Naive B cell (primary cell): Measurements from ENCODE around the gene FBXO5. TPM values are rescaled to one million over a fixed set of nuclear protein-coding genes. Genes with fewer than 3 reads are reported as not detected.
"Not testable (repeated sequence)": the region's sequence is repeated elsewhere in the genome, so short reads cannot be mapped to it uniquely, and the experiment has no call there.

Source experiments
- ATAC-seq, 2 donors: fragments of 150-1000 bp; cut with Tn5 transposase; 2 replicates each; pipeline ENCODE4 v1.10.0; 2021; ENCODE audit warnings: low read depth in 2 of 2, mild to moderate bottlenecking in 2 of 2, moderate library complexity in 2 of 2
- DNase-seq: peaks from one replicate; pipeline ENCODE4 v3.0.0; 2022
- H3K27ac Mint-ChIP-seq, 6 donors: one replicate each; pipeline ENCODE4 v1.8.0; 2020 to 2022; ENCODE audit warnings: mild to moderate bottlenecking in 6 of 6, mixed read lengths in 6 of 6, moderate library complexity in 5 of 6, inconsistent platforms in 2 of 6
- H3K27me3 Mint-ChIP-seq, 3 donors: one replicate each; pipeline ENCODE4 v1.8.0; 2021 to 2022; ENCODE audit warnings: mixed read lengths in 3 of 3, mild to moderate bottlenecking in 1 of 3
- H3K36me3 Mint-ChIP-seq, 2 donors: one replicate each; pipeline ENCODE4 v1.8.0; 2020 to 2022; ENCODE audit warnings: mixed read lengths in 2 of 2, inconsistent platforms in 1 of 2, mild to moderate bottlenecking in 1 of 2
- H3K4me1 Mint-ChIP-seq, 3 donors: one replicate each; pipeline ENCODE4 v1.8.0; 2020 to 2022; ENCODE audit warnings: mixed read lengths in 3 of 3, inconsistent platforms in 1 of 3, mild to moderate bottlenecking in 1 of 3, moderate library complexity in 1 of 3
- H3K4me3 Mint-ChIP-seq, 8 donors: one replicate each; pipeline ENCODE4 v1.8.0; 2020 to 2022; ENCODE audit warnings: mild to moderate bottlenecking in 8 of 8, mixed read lengths in 8 of 8, moderate library complexity in 8 of 8, inconsistent platforms in 2 of 8
- H3K9me3 Mint-ChIP-seq, 7 donors: one replicate each; pipeline ENCODE4 v1.8.0; 2020 to 2022; ENCODE audit warnings: mixed read lengths in 7 of 7, mild to moderate bottlenecking in 5 of 7, inconsistent platforms in 2 of 7, moderate library complexity in 1 of 7
- polyA plus RNA-seq, 6 donors: library from polyadenylated mRNA; unstranded; fragments of 300-500 nt; fragmentation: Illumina TruSeq; gene quantifications; one replicate each; pipeline ENCODE4 v1.2.3, GENCODE V29; 2021; ENCODE audit warnings: low read depth in 6 of 6

Gene FBXO5
- polyA plus RNA-seq, 6 donors from 2014 or later, result 6.9 to 12.6 (median 8.1) TPM

- peak overlapping the region in 1 of 6 donors; percentile 90 for H3K27ac Mint-ChIP-seq
- H3K9me3 Mint-ChIP-seq, result no peaks in the 10 kb centered on the region
- H3K27me3 Mint-ChIP-seq, result no peaks in the 10 kb centered on the region
- ATAC-seq (no peak), DNase-seq (no peak)
- H3K36me3 Mint-ChIP-seq, result peaks cover 0 to 6% of the 10 kb centered on the region in 2 donors
- peak overlapping the region; percentile 88 to 99 (median 98) for H3K4me3 Mint-ChIP-seq
- peaks cover 12 to 41% (median 34%) of the 10 kb centered on the region in 3 donors for H3K4me1 Mint-ChIP-seq
Measured at GRCh38 chr6:152981989-152982903, 595 bp downstream of the FBXO5 start.

GRCh38 chr6:152981219-152981618 lies 1.6 kb downstream of the FBXO5 start:
- H3K4me3 Mint-ChIP-seq, result peak overlapping the region in 3 of 8 donors; percentile 71 to 80 (median 71)
- H3K9me3 Mint-ChIP-seq, result no peaks in the 10 kb centered on the region
- H3K4me1 Mint-ChIP-seq, result peaks cover 14 to 43% (median 37%) of the 10 kb centered on the region in 3 donors
- H3K27ac Mint-ChIP-seq, result no peak overlapping the region
- peaks cover 0 to 6% of the 10 kb centered on the region in 2 donors for H3K36me3 Mint-ChIP-seq
- no peaks in the 10 kb centered on the region for H3K27me3 Mint-ChIP-seq
- no peak for ATAC-seq
- no peak for DNase-seq

- peaks cover 15 to 44% (median 37%) of the 10 kb centered on the region in 3 donors for H3K4me1 Mint-ChIP-seq
Measured at GRCh38 chr6:152980656-152981055, 2.2 kb downstream of the FBXO5 start.

DNA sequence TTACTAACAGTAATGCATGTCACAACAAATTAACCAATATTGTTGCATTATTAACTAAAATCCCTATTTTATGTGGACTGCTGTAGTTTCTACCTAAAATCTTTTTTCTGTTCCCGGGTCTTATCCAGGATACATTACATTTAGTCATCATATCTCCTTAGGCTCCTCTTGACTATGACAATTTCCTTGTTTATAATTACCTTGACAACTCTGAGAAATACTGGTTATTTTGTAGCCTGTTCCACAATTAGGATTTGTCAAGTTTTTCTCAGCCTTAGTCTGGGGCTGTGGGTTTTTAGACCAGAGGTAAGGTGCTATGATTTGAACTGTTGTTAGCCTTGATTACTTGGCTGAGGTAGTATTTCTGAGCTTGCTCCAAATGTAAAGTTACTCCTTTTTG lies 3.7 kb downstream of the FBXO5 start:
- H3K9me3 Mint-ChIP-seq, result no peaks in the 10 kb centered on the region
- H3K4me1 Mint-ChIP-seq, result peaks cover 17 to 43% (median 34%) of the 10 kb centered on the region in 3 donors
- ATAC-seq, result no peak
- no peak for DNase-seq
- no peaks in the 10 kb centered on the region for H3K27me3 Mint-ChIP-seq
- H3K27ac Mint-ChIP-seq, result no peak overlapping the region
- H3K36me3 Mint-ChIP-seq, result peaks cover 9 to 13% of the 10 kb centered on the region in 2 donors
- H3K4me3 Mint-ChIP-seq, result no peak overlapping the region

More at GRCh38 chr6:152980656-152981055, 2.2 kb downstream of the FBXO5 start:
- no peak overlapping the region for H3K27ac Mint-ChIP-seq
- no peaks in the 10 kb centered on the region for H3K27me3 Mint-ChIP-seq
- ATAC-seq, result no peak
- no peak for DNase-seq
- H3K9me3 Mint-ChIP-seq, result no peaks in the 10 kb centered on the region
- peak overlapping the region in 2 of 8 donors; percentile 0 to 71 for H3K4me3 Mint-ChIP-seq
- peaks cover 0 to 6% of the 10 kb centered on the region in 2 donors for H3K36me3 Mint-ChIP-seq

- peaks cover 17 to 36% (median 33%) of the 10 kb centered on the region in 3 donors for H3K4me1 Mint-ChIP-seq
- no peaks in the 10 kb centered on the region for H3K27me3 Mint-ChIP-seq
- DNase-seq, result no peak
- H3K36me3 Mint-ChIP-seq, result peaks cover 9 to 16% of the 10 kb centered on the region in 2 donors
- no peak for ATAC-seq
- H3K27ac Mint-ChIP-seq, result no peak overlapping the region
- no peak overlapping the region for H3K4me3 Mint-ChIP-seq
- H3K9me3 Mint-ChIP-seq, result no peaks in the 10 kb centered on the region
Measured at GRCh38 chr6:152978058-152978457, 4.8 kb downstream of the FBXO5 start.

DNA sequence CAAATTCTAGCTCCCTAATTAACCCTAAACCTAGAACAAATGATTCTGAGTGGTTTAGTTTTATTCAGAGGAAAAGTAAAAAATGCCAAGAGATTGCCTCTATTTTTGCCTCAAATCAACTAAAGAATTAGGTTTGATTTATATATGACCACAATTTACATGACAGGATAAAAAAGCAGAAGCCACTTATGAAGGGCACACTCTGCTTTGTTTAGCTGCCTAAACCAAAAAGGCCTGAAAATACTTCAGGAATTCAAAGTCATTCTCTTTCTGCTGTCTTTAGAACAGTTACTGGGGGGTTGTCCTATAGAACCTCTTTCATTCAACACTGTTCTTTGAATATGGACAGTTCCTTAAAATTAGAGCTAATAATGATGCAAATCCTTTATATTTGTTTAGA lies 5.3 kb downstream of the FBXO5 start:
- Mint-ChIP-seq H3K4me3 (no peak overlapping the region), H3K4me1 (peaks cover 17 to 36% (median 31%) of the 10 kb centered on the region in 3 donors), H3K36me3 (peaks cover 9 to 21% of the 10 kb centered on the region in 2 donors), H3K27me3 (no peaks in the 10 kb centered on the region), H3K27ac (no peak overlapping the region), H3K9me3 (no peaks in the 10 kb centered on the region)
- DNase-seq (no peak), ATAC-seq (no peak)

GRCh38 chr6:152976749-152977148 lies 6.1 kb downstream of the FBXO5 start:
- ATAC-seq, result no peak
- peaks cover 17 to 31% (median 26%) of the 10 kb centered on the region in 3 donors for H3K4me1 Mint-ChIP-seq
- DNase-seq, result no peak
- peaks cover 9 to 26% of the 10 kb centered on the region in 2 donors for H3K36me3 Mint-ChIP-seq
- no peak overlapping the region for H3K4me3 Mint-ChIP-seq
- no peaks in the 10 kb centered on the region for H3K27me3 Mint-ChIP-seq
- H3K27ac Mint-ChIP-seq, result peak overlapping the region in 1 of 6 donors; percentile 7
- no peaks in the 10 kb centered on the region for H3K9me3 Mint-ChIP-seq

GRCh38 chr6:152975204-152975915 lies 7.5 kb downstream of the FBXO5 start:
- no peak overlapping the region for H3K27ac Mint-ChIP-seq
- peak overlapping the region in 1 of 8 donors; percentile 62 for H3K4me3 Mint-ChIP-seq
- no peaks in the 10 kb centered on the region for H3K9me3 Mint-ChIP-seq
- peaks cover 17 to 30% of the 10 kb centered on the region in 2 donors for H3K36me3 Mint-ChIP-seq
- no peak for DNase-seq
- no peak for ATAC-seq
- peaks cover 17 to 22% (median 18%) of the 10 kb centered on the region in 3 donors for H3K4me1 Mint-ChIP-seq
- no peaks in the 10 kb centered on the region for H3K27me3 Mint-ChIP-seq

DNA sequence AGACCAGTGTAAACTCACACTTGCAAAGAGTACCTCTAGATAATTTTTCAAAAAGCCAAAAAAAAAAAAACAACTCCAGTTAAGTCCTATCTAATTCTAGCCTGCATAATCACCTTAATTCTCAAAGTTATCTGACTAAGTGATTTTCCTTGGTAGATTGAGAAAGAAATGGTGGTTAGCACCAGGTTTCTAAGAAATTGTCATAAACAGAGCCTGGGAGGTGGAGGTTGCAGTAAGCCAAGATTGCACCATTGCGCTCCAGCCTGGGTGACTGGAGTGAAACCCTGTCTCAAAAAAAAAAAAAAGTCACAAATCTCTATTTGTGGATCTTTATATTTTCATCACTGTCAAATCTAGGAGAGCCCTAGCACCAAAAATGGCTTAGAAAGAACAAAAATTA lies 8.9 kb downstream of the FBXO5 start:
- no peaks in the 10 kb centered on the region for H3K27me3 Mint-ChIP-seq
- H3K27ac Mint-ChIP-seq, result no peak overlapping the region
- H3K4me3 Mint-ChIP-seq, result no peak overlapping the region
- ATAC-seq (no peak), DNase-seq (no peak)
- peaks cover 25 to 45% of the 10 kb centered on the region in 2 donors for H3K36me3 Mint-ChIP-seq
- peaks cover 0 to 11% (median 7%) of the 10 kb centered on the region in 7 donors for H3K9me3 Mint-ChIP-seq
- peaks cover 13 to 17% (median 14%) of the 10 kb centered on the region in 3 donors for H3K4me1 Mint-ChIP-seq

- Mint-ChIP-seq H3K36me3 (peaks cover 31 to 42% of the 10 kb centered on the region in 2 donors), H3K27ac (no peak overlapping the region), H3K27me3 (no peaks in the 10 kb centered on the region), H3K4me3 (peak overlapping the region in 1 of 8 donors; percentile 37), H3K9me3 (peaks cover 10 to 43% (median 35%) of the 10 kb centered on the region in 7 donors), H3K4me1 (peaks cover 0 to 5% (median 1%) of the 10 kb centered on the region in 3 donors)
- ATAC-seq, result no peak
- DNase-seq, result no peak
Measured at GRCh38 chr6:152969688-152970418, 13.0 kb downstream of the FBXO5 start.

DNA sequence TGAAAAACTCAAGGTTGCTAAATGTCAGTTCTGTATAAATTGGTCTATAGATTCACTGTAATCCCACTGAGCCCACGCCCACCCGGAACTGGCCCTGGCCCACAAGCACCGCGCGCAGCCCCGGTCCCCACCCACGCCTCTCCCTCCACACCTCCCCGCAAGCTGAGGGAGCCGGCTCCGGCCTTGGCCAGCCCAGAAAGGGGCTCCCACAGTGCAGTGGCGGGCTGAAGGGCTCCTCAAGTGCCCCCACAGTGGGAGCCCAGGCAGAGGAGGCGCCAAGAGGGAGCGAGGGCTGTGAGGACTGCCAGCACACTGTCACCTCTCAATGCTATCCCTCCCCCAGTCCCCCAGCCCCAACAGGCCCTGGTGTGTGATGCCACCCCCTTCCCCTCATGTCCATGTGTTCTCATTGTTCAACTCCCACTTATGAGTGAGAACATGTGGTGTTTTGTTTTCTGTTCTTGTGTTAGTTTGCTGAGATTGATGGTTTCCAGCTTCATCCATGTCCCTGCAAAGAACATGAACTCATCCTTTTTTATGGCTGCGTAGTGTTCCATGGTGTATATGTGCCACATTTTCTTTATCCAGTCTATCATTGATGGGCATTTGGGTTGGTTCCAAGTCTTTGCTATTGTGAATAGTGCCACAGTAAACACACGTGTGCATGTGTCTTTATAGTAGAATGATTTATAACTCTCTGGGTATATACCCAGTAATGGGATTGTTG lies 16.5 kb downstream of the FBXO5 start:
- H3K27ac Mint-ChIP-seq, H3K27me3 Mint-ChIP-seq, DNase-seq, H3K4me3 Mint-ChIP-seq, H3K4me1 Mint-ChIP-seq, ATAC-seq: not testable (repeated sequence)
- Mint-ChIP-seq H3K9me3 (peaks cover 10 to 52% (median 35%) of the 10 kb centered on the region in 7 donors), H3K36me3 (peaks cover 23 to 25% of the 10 kb centered on the region in 2 donors)

DNA sequence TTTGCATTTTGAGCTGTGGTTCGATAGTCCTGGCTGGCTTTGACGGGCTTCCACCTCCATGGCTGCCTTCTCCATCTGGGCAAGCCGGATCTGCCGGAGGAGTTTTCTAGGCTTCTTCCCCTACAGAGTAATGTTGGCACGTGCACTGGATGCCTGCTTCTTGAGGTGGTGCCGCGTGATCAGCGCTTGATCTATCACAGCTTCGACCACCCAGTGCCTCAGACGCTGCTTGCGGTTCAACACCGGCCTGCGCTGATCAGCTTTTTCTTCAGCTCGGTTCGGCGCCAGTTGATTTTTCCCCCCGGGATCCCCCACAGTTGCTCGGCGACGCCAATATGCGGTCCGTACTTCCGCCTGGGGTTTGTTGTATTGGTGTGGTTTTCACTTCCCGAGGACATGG lies 23.5 kb downstream of the FBXO5 start:
- no peak for ATAC-seq
- peaks cover 12 to 34% (median 15%) of the 10 kb centered on the region in 3 donors for H3K27me3 Mint-ChIP-seq
- DNase-seq, result no peak
- no peaks in the 10 kb centered on the region for H3K36me3 Mint-ChIP-seq
- H3K4me1 Mint-ChIP-seq, result no peaks in the 10 kb centered on the region
- H3K9me3 Mint-ChIP-seq, result peaks cover 0 to 15% (median 0%) of the 10 kb centered on the region in 7 donors
- no peak overlapping the region for H3K27ac Mint-ChIP-seq
- no peak overlapping the region for H3K4me3 Mint-ChIP-seq
